Panc1 (cell line): Measurements from ENCODE around the gene CDYL2. TPM values are rescaled to one million over a fixed set of nuclear protein-coding genes. Genes with fewer than 3 reads are reported as not detected.

Source experiments
- ATAC-seq: fragments of 200-7000 bp; cut with Tn5 transposase; 2 replicates; pipeline ENCODE4 v1.9.1; 2020; ENCODE audit warnings: mild to moderate bottlenecking, moderate library complexity
- BruUV-seq: library from RNA; stranded (reverse); fragments of 400-500 nt; replicated peaks from 2 replicates; lab custom pipeline; 2021; lab: Mats Ljungman, UMichigan
- CTCF ChIA-PET: fragments of 300-600 bp; sonication (Branson Sonifier 250); formaldehyde crosslinking; loops from one replicate; lab custom pipeline; 2022; ENCODE audit warnings: antibody characterized with exemption; lab: Charles Lee
- POLR2A ChIA-PET: fragments of 300-600 bp; sonication (Branson Sonifier 250); formaldehyde crosslinking; loops from one replicate; lab custom pipeline; 2022; ENCODE audit warnings: antibody characterized with exemption; lab: Charles Lee
- DNase-seq: peaks from one replicate; pipeline ENCODE4 v3.0.0-alpha.2; 2010; ENCODE audit warnings: low read depth, low spot score
- H3K27ac ChIP-seq: 2 replicates; pipeline ENCODE4 v1.5.1; 2011; ENCODE audit warnings: mild to moderate bottlenecking, low read length, inconsistent platforms
- H3K27me3 ChIP-seq: fragments of 200-500 bp; sonication (Bioruptor generic); 2 replicates; pipeline ENCODE4 v1.6.0; 2014; ENCODE audit warnings: low read length, inconsistent platforms; ENCODE audit not compliant: control insufficient read depth, insufficient read depth
- H3K36me3 ChIP-seq: fragments of 200-500 bp; sonication (Bioruptor generic); 2 replicates; pipeline ENCODE4 v1.5.1; 2014; ENCODE audit warnings: inconsistent platforms, mild to moderate bottlenecking, low read length, moderate library complexity; ENCODE audit not compliant: control insufficient read depth, insufficient read depth
- H3K4me1 ChIP-seq: 2 replicates; pipeline ENCODE4 v1.5.1; 2011; ENCODE audit warnings: inconsistent platforms, mild to moderate bottlenecking, low read length, moderate library complexity; ENCODE audit not compliant: control insufficient read depth, insufficient read depth
- H3K4me3 ChIP-seq, 2 experiments: 2 replicates each; pipeline ENCODE4 v1.5.1; 2011 to 2012; ENCODE audit warnings: low read depth in 2 of 2, low read length in 2 of 2, mild to moderate bottlenecking in 2 of 2, inconsistent platforms in 1 of 2, moderate library complexity in 1 of 2
- H3K9me3 ChIP-seq: fragments of 200-500 bp; sonication (Bioruptor generic); 2 replicates; pipeline ENCODE4 v1.5.1; 2014; ENCODE audit warnings: low read depth, mild to moderate bottlenecking, inconsistent platforms, low read length, moderate library complexity; ENCODE audit not compliant: control insufficient read depth, insufficient read depth
- CTCF ChIP-seq: fragments of 450-650 bp; IDR thresholded peaks from 2 replicates; pipeline ENCODE4 v1.5.1; 2017; ENCODE audit warnings: mild to moderate bottlenecking
- POLR2AphosphoS5 ChIP-seq: IDR thresholded peaks from 2 replicates; pipeline ENCODE4 v1.6.1; 2012; ENCODE audit warnings: mild to moderate bottlenecking, low read depth, low read length, moderate library complexity
- SIN3A ChIP-seq: IDR thresholded peaks from 2 replicates; pipeline ENCODE4 v1.6.1; 2012; ENCODE audit warnings: low read depth, mild to moderate bottlenecking, low read length, moderate library complexity, borderline replicate concordance; ENCODE audit not compliant: insufficient read depth
- TCF7L2 ChIP-seq: IDR thresholded peaks from 2 replicates; pipeline ENCODE4 v1.6.1; 2011; ENCODE audit warnings: mild to moderate bottlenecking, low read depth, low read length, inconsistent platforms
- in situ Hi-C: cut with HindIII; loops from 2 replicates; pipeline ENCODE4 v1.10.0; 2016; ENCODE audit warnings: low sequenced_read_pairs, low pct_unique_long_range_greater_than_20kb
- intact Hi-C: fragments of 100-400 bp; cut with micrococcal nuclease; formaldehyde crosslinking; loops from one replicate; pipeline ENCODE4 v1.10.0; 2022; ENCODE audit not compliant: unreplicated experiment
- total RNA-seq: library from RNA; stranded (reverse); gene quantifications from one replicate; pipeline ENCODE4 v1.2.1, GENCODE V29; 2021; ENCODE audit not compliant: unreplicated experiment
- TF ChIP-seq, protein P1 (sequence below), 2 experiments: IDR thresholded peaks; 2 replicates each; pipeline ENCODE4 v1.6.1; 2011 to 2012; ENCODE audit warnings: low read depth in 2 of 2, control low read depth in 1 of 2, low read length in 1 of 2, mild to moderate bottlenecking in 1 of 2, moderate library complexity in 1 of 2; ENCODE audit not compliant: insufficient read depth in 1 of 2

The CDYL2 gene
- total RNA-seq, 1 experiment from 2014 or later = 6.1 TPM

- BruUV-seq = no TSS peak
- POLR2A ChIA-PET = no interaction called here
These were observed 62.7 kb downstream of the CDYL2 start for GRCh38 chr16:80741724-80742123.

GRCh38 chr16:80739523-80739922, 64.9 kb downstream of the CDYL2 start:
- no peaks in the 10 kb centered on the region for H3K36me3 ChIP-seq
- BruUV-seq = no TSS peak
- in situ Hi-C loops (no loop called here), intact Hi-C loops (no loop called here)
- no peak for TF ChIP-seq SIN3A
- H3K4me1 ChIP-seq = no peaks in the 10 kb centered on the region
- H3K27ac ChIP-seq = no peak overlapping the region
- DNase-seq = no peak
- no peaks in the 10 kb centered on the region; the same call in 1 of the 2 replicates for H3K9me3 ChIP-seq
- no peak for ATAC-seq
- H3K27me3 ChIP-seq = no peaks in the 10 kb centered on the region
- ChIA-PET CTCF (no interaction called here), POLR2A (no interaction called here)
- no peak overlapping the region for H3K4me3 ChIP-seq

More at GRCh38 chr16:80741724-80742123, 62.7 kb downstream of the CDYL2 start:
- no peaks in the 10 kb centered on the region for H3K4me1 ChIP-seq
- no peaks in the 10 kb centered on the region for H3K27me3 ChIP-seq
- CTCF ChIA-PET = no interaction called here
- intact Hi-C loops = no loop called here
- H3K9me3 ChIP-seq = no peaks in the 10 kb centered on the region; the same call in 1 of the 2 replicates
- in situ Hi-C loops = no loop called here
- no peak for DNase-seq
- TF ChIP-seq, protein P1, sequence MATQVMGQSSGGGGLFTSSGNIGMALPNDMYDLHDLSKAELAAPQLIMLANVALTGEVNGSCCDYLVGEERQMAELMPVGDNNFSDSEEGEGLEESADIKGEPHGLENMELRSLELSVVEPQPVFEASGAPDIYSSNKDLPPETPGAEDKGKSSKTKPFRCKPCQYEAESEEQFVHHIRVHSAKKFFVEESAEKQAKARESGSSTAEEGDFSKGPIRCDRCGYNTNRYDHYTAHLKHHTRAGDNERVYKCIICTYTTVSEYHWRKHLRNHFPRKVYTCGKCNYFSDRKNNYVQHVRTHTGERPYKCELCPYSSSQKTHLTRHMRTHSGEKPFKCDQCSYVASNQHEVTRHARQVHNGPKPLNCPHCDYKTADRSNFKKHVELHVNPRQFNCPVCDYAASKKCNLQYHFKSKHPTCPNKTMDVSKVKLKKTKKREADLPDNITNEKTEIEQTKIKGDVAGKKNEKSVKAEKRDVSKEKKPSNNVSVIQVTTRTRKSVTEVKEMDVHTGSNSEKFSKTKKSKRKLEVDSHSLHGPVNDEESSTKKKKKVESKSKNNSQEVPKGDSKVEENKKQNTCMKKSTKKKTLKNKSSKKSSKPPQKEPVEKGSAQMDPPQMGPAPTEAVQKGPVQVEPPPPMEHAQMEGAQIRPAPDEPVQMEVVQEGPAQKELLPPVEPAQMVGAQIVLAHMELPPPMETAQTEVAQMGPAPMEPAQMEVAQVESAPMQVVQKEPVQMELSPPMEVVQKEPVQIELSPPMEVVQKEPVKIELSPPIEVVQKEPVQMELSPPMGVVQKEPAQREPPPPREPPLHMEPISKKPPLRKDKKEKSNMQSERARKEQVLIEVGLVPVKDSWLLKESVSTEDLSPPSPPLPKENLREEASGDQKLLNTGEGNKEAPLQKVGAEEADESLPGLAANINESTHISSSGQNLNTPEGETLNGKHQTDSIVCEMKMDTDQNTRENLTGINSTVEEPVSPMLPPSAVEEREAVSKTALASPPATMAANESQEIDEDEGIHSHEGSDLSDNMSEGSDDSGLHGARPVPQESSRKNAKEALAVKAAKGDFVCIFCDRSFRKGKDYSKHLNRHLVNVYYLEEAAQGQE (IDR thresholded peaks at IDR 0.05; ENCODE audit: insufficient read depth in 1 of 2, low read depth in 2 of 2, low read length in 1 of 2) = no peak
- TF ChIP-seq SIN3A = no peak
- no peak for TF ChIP-seq CTCF
- TF ChIP-seq POLR2AphosphoS5 = no peak
- no peak for TF ChIP-seq TCF7L2
- ATAC-seq = no peak
- no peak overlapping the region for H3K4me3 ChIP-seq
- no peak overlapping the region for H3K27ac ChIP-seq
- H3K36me3 ChIP-seq = no peaks in the 10 kb centered on the region

- Histone ChIP-seq H3K36me3 (no peaks in the 10 kb centered on the region), H3K4me1 (no peaks in the 10 kb centered on the region), H3K9me3 (no peaks in the 10 kb centered on the region; the same call in 1 of the 2 replicates), H3K4me3 (no peak overlapping the region), H3K27ac (no peak overlapping the region), H3K27me3 (no peaks in the 10 kb centered on the region)
- BruUV-seq = no TSS peak
- TF ChIP-seq TCF7L2 = no peak
- no peak for TF ChIP-seq CTCF
- TF ChIP-seq, protein P1 (IDR thresholded peaks at IDR 0.05; ENCODE audit: insufficient read depth in 1 of 2, low read depth in 2 of 2, low read length in 1 of 2) = no peak
- TF ChIP-seq SIN3A = no peak
- no peak for TF ChIP-seq POLR2AphosphoS5
- in situ Hi-C loops = no loop called here
- ChIA-PET CTCF (no interaction called here), POLR2A (no interaction called here)
- no peak for DNase-seq
- ATAC-seq = no peak
- intact Hi-C loops = no loop called here
These were observed 65.9 kb downstream of the CDYL2 start for GRCh38 chr16:80738521-80738920.
